HL-60/S4 (cell line): Measurements from ENCODE around the gene ITGA5.

Experiments used
- in situ Hi-C: fragments of 300-500 bp; cut with MboI; formaldehyde crosslinking; loops from 2 replicates; pipeline ENCODE4 v1.14.3; 2022; ENCODE audit warnings: low sequenced_read_pairs

The ITGA5 gene

GRCh38 chr12:54431911-54432814, 13.1 kb upstream of the ITGA5 start:
- in situ Hi-C loops, result no loop called here

DNA sequence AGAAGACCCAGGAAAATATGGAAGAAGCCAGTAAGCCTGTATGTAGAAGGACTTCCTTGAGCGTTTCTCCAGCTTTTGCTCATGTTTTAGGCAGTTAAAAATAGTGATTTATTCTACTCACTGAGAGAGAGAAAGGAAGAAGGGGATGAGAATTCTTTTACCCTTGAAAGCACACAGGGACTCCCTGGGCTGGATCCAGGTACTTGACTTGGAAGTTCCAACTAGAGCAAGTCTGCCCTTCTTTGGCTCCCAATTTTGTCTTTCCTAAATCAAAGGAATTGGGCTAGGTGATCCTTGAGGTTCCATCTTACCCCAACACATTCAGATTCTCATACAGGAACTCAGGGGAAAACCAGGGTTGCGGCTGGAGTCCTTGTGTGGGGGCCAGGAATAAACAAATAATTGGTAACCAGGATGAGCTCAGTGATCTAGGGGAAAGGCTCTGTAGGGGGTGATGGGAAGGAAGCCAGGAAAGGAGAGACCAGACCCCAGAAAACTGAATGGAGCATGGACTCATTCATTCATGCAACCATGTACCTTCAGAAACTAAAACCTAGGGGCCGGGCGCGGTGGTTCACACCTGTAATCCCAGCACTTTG, 11.5 kb upstream of the ITGA5 start:
- in situ Hi-C loops, result no loop called here

- in situ Hi-C loops, result no loop called here
Observed at GRCh38 chr12:54429014-54429471, 10.0 kb upstream of the ITGA5 start.

DNA sequence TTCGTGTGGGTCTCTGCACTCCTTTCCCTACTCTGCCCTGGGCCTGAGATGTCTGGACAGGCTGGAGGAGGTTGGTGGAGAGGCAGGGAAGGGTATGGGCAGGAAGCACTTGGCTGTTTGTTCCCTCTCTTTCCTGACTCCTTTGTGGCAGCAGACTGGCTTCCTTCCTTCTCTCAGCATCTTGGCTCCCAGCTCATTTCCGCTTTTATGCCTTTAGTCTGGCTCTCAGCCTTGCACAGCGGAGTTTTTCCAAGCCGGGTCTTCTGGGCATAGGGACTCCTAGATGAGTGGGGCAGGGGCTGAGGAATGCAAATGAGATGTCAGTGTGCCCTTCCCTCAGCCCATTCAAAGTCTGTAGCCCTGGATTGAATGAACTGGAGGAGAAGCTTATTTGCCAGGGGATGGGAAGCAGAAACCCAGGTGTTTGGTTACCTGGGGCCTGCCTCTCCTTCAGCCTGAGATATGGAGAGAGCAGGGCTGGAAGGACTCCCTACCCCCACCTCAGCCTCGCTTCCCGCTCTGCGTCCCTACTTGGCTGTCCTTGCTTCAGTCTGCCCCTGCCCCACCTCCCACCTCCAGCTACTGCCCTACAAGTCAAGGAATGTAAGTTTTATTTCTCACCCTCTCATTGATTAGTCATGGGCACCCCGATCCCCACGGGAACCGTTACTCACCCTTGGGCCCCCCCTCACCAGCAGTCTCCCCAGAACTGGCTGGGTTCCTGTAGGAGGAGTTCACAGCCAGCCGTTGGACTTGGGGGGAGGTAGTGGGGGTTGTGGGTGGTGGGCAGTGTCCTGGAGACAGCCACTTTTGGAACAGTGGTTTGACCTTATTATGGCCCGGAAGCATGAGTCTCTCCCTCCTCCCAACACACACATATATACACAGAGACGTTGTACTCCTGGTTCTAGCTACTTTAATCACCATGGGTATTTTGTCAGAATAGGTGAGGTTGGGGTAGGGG, 9.3 kb upstream of the ITGA5 start:
- in situ Hi-C loops, result no loop called here

DNA sequence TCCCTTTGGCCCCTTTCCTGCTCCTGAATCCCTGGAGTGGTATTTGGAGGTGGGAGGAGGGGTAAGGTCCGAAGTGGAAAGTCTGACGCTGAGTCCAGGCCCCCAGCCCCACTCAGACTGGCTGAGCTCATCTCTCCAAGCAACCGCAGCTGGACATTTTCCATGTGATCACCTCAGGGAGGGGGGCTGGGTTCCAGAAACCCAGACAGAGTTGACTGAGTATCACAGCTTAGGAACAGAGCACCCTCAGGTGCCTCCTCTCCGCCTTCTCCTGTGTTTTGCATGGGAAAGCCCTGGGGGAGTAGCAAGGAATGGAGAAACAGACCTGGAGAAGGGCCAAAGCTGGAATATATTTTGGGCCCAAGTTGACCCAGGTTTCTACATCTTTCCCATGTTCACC, 8.0 kb upstream of the ITGA5 start:
- in situ Hi-C loops, result no loop called here

- in situ Hi-C loops, result no loop called here
Observed at GRCh38 chr12:54426690-54427089, 7.6 kb upstream of the ITGA5 start.

DNA sequence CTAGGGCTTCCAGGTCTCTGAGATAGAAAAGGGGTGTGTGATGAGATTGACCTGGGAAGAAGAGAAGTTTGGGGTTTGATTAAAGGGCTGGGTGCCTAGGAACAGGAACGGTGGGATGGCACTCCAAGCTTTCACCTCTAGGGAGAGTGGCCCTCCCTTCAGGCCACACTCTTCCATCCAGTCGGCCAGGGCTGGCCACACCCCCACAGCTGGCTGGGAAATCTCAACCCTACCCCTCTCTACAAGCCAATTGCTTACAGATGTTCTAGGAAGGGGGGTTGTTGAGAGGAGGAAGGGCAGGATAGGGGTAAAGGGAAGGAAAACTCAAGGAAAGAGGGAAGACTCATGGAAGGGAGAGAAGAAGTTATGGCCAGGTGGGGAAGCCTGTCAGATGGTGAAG, 6.6 kb upstream of the ITGA5 start:
- in situ Hi-C loops, result no loop called here

DNA sequence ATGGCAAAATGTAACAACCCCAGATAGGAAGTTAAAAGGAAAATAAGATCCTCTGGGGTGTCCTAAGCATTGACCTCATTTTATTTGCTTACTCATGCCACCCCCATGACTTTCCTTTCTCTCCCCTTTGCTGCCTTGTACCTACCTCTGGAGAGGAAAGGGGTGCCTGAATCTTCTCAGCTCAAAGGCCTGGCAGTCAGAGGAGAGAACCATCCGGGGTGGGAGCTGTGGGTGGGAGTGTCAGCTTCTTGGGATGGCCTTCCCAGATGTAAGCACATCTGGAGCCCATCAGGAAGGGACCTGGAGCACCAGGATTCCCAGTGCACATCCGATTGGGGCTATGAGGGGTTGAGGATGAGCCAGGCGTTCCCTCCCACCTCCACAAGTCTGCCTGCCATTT, 5.2 kb upstream of the ITGA5 start:
- in situ Hi-C loops, result no loop called here

GRCh38 chr12:54423816-54424150, 4.7 kb upstream of the ITGA5 start:
- in situ Hi-C loops, result no loop called here

DNA sequence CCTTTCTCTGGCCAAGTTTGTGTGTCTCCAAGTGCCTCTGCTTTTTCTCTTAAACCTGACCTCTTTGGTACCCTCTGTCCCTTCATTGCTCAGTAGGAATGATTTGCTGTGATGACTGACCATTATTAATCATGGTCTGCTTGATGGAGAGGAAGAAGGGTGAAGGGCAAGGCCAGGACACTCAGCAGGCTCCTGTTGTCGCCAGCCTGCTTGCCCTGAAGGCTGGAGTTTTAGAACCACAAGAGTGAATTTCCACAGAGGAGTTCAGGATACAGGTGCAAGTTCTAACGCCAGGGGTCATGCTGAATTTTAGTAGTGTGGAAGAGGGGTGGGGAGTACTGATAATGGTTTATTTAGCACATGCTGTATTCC, 2.8 kb upstream of the ITGA5 start:
- in situ Hi-C loops, result no loop called here

GRCh38 chr12:54421175-54421878, 2.3 kb upstream of the ITGA5 start:
- in situ Hi-C loops, result no loop called here

DNA sequence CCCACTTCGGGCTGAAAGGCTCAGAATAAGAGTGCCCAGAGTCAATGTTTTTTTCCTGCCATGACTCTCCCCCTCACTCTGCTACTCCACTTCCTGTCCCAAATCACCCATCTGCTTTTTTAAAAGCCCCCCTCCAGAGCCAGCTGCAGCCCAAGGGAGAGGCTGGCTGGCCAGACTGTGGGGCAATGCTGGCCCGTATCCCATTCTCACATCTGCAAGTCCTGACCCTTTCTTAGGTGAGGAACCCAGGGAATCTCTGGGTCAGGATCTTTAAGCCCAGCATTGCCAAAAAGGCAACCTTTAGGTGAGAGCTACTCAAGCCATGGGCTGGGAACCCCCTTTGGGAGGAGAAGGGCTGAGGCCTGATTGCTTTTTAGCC, 1.7 kb upstream of the ITGA5 start:
- in situ Hi-C loops, result no loop called here

GRCh38 chr12:54418441-54419087, 502 bp downstream of the ITGA5 start:
- in situ Hi-C loops, result no loop called here

DNA sequence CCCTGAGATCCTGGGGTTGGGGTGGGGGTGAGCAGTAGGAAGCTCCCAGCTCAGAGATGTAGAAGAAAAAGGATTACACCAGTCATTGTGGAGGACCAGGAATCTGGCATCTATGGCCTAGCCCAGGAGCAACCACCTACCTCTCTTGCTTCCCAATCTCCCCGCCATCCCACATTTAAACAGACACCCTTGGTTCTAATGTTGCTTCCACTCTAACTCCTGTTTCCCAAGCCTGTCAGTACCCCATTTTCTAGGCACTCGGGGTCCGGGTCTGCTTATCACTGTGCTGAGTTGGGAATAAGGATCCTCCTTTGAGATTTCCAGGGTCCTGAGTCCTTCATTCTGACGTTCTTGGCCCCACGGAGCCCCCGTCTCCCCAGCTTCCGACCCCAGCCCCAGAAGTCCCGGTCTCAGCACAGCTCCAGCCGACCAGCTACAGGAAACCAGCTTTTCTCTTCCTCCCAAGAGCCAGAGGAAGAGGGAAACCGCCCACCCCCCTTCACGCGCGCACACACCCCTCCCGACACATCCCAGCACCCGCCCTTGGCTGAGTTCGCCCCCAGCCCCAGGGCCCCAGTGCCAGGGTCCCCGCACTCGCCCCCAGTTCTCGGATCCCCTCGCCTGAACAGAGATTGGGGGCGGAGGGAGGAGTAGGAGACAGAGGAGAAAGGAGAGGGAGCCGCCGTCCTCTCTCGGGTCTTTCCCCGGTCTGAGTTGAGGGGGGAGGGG, 1.2 kb downstream of the ITGA5 start:
- in situ Hi-C loops, result no loop called here

DNA sequence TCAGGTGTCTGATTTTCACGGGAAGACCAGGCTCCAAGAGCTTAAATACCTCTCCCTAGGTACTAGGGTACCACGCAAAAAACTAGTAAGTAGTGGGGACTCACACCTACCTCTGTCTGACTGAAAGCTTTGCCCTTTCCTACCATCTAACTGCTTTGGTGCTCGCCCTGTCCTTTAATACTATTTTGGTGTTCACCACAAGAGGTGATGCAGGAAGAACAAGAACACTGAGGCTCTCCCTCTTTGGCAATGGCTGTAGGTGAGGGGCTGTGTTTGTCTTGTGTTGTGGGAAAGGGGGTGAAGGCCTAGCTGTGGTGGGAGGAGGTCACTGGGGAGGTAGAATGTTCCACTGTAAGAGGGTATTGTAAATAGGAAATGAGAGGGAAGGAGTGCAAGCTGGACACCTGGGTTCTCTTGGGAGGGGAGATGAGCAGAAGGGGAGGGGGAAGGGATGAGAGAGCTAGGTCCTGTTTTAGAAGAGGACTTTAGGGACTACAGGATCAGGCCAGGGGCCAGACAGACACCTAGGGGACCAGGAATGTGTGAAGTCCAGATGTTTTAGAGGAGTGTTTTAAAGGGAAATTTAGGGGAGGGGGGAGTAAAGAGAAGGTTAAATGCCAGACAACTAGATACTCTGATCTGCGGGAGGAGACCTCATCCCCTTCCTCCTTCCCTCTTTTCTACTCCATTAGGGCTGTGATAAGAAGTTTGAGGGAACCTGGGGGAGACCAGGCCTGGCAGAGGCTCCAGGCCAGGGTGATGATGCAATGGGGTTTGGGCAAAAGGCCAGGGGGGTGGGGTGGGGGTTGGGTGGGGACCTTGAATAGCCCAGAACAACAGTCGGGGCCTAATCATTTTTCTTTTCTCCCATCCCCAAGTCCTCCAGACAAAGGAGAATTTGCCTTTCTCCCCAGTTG, 2.1 kb downstream of the ITGA5 start:
- in situ Hi-C loops, result no loop called here

GRCh38 chr12:54415221-54415929, 3.7 kb downstream of the ITGA5 start:
- in situ Hi-C loops, result no loop called here

- in situ Hi-C loops, result no loop called here
Observed at GRCh38 chr12:54413284-54414190, 5.5 kb downstream of the ITGA5 start.
